ENCODE measurements around the gene P3R3URF.

Gene P3R3URF

DNA sequence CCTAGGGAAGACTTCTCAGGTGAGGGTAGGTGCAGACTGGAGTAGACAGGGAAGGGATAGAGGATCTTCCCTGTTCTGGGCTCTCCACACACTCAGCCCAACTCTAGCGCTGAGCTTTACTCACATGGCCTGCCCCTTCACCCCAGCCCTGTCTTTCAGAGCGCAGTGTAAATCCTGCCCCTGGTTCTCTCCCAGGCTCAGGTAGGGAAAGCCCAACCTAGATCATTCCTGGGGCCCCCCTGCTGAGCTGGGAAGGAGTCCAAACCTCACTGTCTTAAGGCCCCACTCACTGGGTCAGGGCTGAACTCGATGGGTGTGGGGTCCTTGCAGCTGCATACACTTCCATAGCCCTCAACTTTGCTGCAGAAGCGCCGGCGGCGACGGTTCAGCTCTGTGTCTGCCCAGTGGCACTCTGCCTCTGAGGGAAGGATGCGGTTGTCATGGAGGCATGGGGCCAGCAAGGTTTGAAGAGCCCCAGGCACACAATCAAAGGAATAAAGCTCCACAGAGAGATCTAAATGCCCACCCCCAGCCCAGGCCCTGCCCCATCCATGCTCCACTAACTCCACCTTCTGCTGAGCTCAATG lies 17.8 kb upstream of the P3R3URF start:
- DNase-seq = no peak

DNA sequence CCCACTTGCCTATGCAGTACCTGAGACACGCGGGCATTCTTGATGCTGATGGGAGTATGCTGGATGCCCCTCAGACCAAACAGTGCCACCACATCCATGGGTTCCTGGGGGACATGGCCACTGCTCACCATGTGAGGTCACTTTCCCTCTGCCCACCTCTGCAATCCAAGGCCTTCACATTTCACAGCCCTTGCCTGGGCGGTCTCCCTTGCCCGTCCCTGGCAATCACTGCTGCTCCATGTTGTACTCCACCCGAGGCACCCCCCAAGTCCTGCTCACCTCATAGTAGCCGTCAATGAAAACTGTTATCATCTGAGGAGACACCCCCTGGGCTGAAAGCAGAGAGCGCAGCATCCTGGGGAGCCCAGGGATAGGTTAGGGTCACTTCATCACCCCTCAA lies 17.0 kb upstream of the P3R3URF start:
- no peak for DNase-seq

DNA sequence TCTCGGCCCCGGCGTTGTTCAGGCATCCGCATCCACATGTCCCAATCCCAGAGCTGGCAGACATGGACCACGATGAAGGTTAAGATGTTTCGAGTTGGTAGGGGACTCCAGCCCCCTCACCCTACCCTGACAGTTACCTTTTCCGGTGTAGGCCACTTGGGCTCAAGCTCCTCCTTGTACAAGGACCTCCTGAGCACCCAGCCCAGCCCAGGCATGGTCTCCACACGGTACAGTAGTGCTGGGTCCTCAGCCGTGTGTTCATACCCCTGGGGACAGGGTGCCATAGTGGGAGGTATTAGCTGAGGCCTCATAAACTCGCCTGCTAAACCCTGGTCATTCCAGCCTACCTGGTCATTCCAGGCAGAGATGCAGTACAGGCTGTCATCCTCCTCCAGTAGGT lies 15.9 kb upstream of the P3R3URF start:
- no peak for DNase-seq

DNA sequence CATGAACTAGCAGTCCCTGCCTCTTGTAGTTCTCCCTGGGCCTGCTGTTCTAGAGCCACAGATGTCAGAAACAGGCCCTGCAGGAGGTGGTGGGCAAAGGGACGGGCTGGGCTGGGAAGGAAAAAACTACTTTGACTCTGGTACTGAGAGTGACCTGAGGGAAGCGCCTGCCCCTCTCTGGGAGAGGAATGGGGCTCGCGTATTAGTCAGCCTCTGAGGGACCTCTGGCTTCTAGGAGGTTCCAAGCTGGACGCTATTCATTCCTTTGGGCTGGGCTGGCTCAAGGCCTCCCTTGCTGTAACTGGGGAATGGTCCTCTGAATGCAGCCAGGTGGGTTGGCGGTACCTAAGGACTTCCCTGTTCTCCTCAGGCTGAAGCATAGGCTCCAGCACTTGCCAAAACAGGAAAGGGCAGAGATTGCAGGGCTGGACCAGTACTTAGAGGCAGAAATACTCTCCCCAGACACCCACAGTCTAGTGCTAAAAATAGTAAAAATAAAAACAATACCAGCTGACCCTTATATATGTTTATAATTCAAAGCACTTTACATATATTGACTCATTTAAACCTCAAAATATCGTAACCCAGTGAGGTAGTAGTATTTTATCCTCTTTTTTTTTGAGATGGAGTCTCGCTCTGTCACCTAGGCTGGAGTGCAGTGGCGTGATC lies 14.9 kb upstream of the P3R3URF start:
- no peak for DNase-seq

DNA sequence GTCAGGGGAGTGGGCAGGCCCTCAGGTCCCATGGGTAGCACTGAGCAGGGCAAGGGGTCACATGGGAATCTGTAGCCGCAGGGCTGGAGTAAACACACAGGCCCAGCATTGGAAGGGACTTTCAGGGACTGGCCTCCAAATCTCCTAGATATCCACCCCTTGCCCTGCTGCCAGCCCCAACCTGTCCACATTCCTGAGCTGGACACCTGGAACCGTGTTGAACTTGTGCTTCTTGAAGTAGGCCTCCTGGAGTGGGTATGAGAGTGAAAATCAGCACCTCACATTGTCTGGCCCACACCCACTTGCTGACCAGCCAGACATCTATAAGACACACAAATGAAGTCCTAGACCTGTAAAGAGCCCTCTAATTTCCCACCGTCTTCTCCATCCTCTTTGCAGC lies 14.3 kb upstream of the P3R3URF start:
- DNase-seq = no peak

DNA sequence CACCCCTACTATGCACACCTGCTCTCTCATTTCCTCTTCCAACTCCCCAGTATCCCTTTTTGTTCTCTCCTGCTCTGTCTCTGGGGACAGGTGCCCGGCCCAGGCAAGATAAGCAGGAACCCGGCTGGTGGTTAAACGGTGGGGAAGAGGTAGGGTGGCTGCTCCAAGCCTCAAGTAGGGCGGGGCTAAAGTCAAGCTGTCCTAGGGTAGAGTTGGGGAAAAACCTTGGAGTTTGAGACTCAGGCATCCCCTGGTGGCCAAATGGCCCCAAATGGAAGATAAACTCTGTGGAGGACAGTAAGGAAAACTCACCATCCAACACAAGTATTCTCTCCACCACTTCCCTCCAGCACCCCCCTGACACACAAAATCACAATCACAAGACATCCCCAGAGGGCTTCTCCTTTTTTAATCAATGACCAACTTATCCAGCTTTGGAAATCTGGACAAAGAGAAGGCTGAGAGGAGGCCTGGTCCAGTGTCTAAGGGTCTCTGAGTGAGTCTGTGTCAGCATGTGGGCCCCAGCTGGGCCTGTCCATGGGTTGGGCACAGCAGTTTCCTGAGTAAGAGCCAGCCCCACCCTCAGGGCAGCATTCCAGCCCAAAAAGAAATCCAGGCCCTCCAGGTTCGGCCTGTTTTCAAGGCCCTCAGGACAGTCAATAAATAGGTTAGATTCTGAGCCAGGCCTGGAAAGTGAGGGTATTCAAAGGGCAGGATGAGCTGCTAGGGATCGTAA lies 12.2 kb upstream of the P3R3URF start:
- DNase-seq = no peak

DNA sequence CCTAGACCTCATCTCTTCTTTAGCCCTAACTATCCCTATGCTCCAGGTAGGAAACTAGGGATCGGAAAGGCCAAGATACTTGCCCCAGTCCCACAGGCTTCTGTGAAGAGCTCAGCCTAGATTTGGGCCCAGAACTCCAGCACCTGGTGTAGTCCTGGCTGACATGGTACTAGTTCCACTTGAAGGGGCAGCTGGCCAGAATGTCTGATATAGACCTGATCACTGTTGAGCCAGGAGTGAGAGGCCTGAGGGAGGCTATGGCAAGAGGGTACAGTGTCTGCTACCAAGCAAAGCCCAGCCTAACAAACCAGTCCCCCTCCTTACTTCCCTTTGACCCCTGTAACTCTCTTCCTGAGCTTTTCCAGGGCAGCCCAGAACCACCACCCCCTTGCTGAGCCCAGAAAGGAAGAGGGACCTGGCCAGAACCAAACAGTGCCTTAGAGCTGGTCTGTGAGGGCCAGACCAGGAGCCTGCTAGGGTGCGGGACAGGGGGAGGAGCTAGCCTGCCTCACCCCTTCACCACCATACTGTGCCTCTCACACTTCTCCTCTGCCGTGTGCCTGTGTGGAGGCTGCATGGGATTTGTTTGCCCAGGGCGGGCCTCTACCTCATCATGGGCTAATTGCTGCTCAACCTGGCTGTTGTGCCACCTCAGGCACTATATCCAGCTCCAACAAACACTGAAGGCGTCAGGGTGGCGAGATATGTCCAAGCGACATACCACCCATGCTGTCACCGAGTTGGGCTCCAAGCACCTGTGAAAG lies 11.0 kb upstream of the P3R3URF start:
- no peak for DNase-seq

DNA sequence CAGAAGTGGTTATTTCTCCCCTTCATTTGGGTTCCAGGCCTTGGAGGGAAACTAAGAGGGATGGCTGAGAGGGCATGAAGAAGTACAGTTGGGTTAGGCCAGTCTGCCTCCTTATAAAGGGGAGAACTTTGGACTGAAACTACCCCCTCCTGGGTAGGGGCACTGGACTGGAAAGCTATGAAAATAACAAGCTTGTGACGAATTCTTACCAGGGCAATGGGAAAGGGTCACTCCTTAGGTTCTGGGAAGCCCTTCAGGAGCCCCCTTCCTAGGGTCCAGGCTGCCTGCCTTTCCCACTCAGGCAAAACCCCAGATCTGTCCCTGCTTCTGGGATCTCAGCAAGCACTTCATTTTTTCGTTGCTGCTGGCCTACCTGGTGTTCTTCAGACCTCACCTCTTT lies 9.8 kb upstream of the P3R3URF start:
- DNase-seq = no peak

DNA sequence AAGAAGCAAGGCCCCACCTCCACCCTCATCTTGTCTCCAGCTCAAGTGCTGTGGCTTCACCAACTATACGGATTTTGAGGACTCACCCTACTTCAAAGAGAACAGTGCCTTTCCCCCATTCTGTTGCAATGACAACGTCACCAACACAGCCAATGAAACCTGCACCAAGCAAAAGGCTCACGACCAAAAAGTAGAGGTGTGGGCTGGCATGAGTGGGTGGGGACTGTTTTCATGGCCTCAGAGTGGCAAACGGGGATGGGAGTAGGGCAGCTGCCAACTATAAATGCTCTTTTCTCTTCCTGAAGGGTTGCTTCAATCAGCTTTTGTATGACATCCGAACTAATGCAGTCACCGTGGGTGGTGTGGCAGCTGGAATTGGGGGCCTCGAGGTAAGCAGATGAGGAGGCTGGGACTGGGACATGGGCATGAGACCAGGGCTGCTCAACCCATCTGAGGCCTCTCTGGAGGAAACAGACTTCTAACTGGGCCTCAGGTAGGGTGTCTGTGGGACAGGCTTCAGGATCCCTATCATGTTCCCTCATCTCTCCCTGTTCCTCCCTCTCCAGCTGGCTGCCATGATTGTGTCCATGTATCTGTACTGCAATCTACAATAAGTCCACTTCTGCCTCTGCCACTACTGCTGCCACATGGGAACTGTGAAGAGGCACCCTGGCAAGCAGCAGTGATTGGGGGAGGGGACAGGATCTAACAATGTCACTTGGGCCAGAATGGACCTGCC lies 8.8 kb upstream of the P3R3URF start:
- DNase-seq = no peak

DNA sequence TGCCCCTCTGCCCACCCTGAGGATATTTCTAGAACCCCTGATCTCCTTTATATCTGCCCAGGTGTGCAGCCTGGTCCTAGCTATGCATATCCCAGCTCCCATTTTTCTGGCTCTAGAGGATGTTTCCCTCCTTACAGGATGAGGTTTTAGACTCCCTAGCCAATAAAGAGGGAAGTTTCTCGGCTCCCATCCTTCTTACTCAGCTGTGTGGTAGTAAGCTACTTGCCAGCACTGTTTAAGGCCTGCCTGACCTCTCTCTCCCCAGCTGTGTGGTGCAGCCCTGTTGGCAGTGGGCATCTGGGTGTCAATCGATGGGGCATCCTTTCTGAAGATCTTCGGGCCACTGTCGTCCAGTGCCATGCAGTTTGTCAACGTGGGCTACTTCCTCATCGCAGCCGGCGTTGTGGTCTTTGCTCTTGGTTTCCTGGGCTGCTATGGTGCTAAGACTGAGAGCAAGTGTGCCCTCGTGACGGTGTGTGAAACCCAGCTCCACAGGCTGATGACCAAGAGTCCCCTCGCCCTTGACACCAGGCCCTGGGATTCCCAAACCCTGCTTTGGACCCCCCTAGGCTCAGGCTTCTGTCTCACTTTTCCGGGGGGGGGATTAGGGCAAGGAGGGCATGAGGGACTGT lies 7.8 kb upstream of the P3R3URF start:
- DNase-seq = no peak

DNA sequence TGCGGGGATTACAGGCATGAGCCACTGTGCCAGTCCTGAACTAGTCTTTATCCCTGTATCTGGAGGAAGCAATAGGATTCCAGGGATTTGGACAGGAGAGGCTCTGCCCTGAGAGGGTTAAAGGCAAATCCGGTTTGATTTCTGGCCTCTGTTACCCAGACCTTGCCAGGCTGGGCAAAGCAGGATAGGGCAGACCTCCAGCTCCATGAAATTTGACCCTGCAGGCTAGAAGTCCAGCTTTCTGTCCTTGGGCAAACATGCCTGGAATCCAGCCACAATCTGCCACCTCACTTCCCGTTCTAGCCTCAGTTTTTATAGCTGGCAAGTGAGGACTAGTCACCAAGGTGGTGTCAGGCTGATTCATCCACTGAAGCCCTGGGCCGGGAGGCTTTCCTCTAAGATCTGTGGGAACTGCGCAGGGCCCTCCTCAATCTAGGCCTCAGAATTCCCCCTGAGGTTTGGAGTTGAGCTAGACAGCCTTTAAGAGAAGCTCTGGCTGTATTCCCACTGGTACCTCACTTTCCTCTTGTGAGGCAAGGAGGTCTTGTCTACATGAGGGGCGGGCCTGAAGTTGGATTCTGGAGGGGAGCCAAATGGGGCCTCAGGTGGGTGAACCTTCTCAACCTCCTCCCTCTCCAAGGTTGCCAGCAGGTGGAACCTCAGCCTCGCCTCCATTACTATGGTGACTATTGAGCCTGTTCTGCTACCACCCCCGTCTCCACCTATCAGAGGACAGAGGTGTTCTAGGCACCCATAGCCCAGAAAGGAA lies 7.0 kb upstream of the P3R3URF start:
- DNase-seq = no peak

DNA sequence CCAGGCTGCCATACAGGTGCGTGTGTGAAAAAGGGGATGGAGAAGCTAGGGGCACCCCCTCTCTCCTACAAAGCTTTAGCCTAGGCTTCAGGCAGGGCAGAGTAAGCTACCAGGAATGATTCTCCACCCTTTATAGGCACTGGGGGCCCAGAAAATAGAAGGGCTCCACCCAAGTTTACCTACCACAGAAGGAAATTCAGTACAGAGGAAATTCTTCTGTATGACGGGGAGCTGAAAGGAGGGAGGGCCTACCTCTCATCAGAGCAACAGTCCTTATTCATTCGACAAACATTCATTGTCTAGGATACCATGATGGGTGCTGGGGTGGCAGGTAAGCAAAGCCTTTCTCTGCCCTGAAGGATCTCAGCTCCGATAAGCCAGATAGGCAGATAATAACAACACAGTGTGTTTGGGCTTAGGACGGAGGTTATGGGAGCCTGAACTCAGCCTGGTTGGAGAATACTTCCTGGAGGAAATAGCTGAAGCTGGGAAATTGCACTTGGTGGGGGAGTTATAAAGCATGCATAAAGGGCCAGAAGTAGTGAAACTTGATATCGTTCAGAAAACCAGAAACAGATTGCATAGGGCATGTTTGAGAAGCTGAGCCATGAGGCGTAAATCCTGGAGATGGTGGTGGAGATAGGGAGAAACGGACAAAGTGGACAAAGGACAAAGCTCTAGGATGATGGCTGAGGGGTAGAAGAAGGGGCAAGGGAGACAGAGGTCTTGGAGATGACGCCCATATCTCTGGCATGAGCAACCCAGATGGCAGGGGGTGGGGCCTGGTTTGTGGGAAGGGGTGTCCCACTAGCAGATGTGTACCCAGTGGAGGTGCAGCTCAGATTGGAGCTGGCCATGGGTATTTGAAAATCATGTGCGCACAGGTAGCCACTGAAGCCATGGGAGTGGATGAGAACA lies 5.3 kb upstream of the P3R3URF start:
- DNase-seq = no peak

DNA sequence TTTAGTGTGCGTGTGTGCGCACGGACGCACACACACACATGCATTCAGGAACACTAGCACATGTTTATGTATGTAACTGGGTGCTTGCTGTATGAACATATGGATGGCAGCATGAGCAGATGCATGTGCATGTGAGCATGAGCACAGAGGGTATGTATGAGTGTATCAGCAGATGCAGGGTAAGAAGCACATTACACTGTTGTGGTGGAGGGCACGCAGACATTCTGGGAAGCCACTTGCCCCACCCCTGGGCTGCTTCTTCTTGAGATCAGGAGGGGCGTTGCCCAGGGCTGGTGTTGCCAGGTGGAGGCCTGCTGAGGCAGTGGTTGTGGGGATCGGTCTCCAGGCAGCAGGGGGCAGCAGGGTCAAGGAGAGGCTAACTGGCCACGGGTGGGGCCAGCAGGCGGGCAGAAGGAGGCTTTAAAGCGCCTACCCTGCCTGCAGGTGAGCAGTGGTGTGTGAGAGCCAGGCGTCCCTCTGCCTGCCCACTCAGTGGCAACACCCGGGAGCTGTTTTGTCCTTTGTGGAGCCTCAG lies 3.9 kb upstream of the P3R3URF start:
- no peak for DNase-seq

DNA sequence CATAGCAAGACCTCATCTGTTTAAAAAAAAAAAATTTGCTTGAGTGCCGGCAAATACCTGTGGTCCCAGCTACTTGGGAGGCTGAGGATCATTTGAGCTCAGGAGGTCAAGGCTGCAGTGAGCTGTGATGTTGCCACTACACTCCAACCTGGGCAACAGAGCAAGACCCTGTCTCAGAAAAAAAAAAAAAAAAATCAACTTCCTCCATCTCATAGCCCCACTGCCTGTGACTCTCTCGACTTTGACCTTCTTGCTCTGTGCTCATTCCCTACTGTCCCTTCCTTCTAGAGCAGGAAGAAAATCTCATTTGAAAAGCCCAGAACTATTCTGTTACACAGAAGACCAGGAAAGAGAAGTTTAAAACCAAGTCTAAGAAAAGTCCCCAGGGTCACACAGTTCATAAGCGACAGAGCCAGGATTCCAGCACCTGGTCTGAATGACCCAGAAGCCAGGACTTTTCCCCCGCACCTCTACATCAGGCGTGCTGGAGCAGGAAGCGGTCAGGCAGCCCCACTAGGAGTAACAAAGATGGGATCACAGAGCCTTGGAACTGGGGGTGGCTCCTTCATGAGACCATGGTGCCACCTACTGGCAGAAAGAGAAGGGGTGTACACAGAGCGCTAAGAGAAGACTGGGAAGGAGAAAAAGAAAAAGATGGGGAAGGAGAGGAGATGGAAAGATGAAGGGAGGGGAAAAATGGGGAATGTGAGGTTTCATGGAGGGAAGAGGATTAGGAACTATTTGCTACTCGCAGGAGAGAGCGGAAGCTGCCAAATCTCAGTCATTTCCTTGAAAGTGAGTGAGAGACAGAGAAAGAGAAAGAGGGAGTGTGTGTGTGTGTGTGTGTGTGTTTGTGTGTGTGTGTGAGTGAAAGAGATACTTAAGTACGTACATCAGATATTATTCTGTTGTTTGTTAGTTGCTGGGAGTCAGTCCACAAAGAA lies 3.1 kb upstream of the P3R3URF start:
- DNase-seq = peak; percentile 57

DNA sequence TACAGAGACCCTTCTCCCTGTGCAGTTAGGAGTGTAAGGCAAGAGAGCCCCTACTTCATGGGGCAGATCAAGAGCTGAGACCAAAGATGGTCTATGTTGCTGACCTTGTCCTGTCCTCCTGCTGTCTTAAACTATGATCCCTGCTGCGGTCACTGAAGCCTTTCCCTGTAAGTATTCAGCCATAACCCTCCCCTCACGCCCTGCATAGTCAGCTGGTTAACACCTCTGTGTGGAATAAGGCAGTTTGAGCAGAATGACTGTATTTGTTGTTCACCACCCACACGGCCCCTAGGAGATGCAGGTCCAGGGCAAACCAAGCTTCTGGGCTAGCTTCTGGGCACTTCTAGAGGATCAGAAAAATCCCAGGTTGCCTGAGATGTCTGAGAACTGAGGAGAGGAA lies 1.0 kb downstream of the P3R3URF start:
- DNase-seq = no peak

DNA sequence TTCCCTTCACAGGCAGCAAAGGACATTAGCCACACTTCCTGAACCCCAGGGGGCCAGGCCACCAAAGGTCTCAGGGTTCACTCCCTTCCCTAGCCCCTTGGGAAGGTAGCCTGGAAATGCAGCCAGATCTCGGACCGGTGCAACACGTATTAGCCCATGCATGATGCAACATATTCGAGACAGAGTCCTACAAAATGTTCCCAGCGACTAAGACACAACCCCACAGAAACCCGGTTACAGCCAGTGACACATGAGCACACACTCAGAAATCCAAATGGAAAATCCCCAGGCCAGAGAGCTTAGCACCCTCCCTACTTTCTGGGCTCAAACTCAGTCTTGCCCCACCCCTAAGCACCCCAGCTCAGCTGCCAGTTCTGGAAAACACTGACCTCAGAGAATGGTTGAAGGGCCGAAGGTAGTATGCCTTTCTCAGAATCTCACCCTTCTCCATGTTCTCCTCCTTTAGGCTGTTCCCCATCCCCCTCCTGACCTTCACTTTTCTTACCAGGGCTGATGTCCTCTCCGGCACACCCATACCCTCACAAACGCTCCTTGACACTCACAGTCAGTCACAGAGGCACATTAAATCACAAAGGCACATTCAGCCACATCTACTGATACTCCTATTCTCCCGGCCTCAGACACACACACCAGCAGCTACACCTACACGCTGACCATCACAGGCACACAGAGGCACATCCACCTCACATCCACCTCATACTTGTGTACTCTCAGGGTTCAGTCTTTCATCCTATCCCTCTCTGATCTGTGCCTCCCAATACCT lies 1.6 kb downstream of the P3R3URF start, which contains the start of gene TSPAN1:
Gene TSPAN1 (plus strand): TSS at position 640 of the 784 bp plus-strand sequence. CDS start 6,021 bp downstream, outside the sequence.
- DNase-seq = no peak

DNA sequence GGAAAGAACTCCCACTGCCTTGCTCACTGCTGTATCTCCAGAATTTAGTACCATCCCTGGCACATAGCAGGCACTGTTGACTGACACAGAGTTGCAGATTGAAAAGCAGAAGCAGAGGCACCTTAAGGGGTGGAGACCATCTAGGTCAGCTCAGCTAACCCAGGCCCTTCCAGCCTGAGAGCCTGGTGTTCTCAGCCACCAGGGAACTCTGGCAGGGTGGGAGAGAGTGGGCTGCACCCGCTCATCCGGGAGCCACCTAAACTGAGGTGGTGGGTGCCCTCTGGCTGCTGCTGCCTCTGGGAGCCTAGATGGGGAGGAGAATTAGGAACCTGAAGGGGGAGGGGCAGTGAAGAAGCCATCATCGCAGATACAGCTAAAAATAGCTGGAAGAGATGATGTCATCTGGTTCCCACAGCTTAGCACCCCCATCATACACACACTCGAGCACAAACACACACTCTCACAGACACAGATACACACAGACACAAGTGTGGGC lies 2.9 kb downstream of the P3R3URF start:
- no peak for DNase-seq

DNA sequence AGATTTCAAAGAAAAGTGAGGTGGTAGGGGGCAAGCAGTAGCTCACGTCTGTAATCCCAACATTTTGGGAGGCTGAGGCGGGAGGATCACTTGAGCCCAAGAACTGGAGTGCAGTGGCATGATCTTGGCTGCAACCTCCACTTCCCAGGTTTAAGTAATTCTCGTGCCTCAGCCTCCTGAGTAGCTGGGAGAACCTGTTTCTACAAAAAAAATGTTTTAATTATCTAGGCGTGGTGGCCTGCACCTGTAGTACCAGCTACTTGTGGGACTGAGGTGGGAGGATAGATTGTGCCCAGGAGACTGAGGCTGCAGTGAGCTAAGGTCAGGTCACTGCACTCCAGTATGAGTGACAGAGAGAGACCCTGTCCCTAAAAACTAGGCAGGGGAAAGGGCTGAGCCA lies 4.0 kb downstream of the P3R3URF start:
- DNase-seq = no peak
